HCT116 (cell line): Measurements from ENCODE around the gene SYT4. TPM values are rescaled to one million over a fixed set of nuclear protein-coding genes. Genes with fewer than 3 reads are reported as not detected.

Source experiments
- ATAC-seq: fragments of 200-7000 bp; cut with Tn5 transposase; 2 replicates; pipeline ENCODE4 v1.9.1; 2020; ENCODE audit warnings: mild to moderate bottlenecking, moderate library complexity
- BruUV-seq: library from RNA; stranded (reverse); fragments of 400-500 nt; replicated peaks from 2 replicates; lab custom pipeline; 2021; lab: Mats Ljungman, UMichigan
- CTCF ChIA-PET: fragments of 300-600 bp; sonication (Branson Sonifier 250); formaldehyde crosslinking; loops from one replicate; lab custom pipeline; 2021; ENCODE audit warnings: antibody characterized with exemption; lab: Charles Lee
- POLR2A ChIA-PET: fragments of 300-600, 350-600 bp; sonication (Branson Sonifier 250); formaldehyde crosslinking; loops from one replicate; lab custom pipeline; 2021; ENCODE audit warnings: antibody characterized with exemption; lab: Charles Lee
- RAD21 ChIA-PET, 2 experiments: fragments of 300-600 bp; sonication (Branson Sonifier 250); formaldehyde crosslinking; loops; one replicate each; lab custom pipeline; 2023; ENCODE audit warnings: low total read pairs in 2 of 2; ENCODE audit not compliant: uncharacterized antibody in 2 of 2, unreplicated experiment in 2 of 2, low non-redundant PET in 1 of 2; lab: Charles Lee
- DNase-seq: peaks from one replicate; pipeline ENCODE4 v3.0.0-alpha.2; 2010; ENCODE audit warnings: low read depth, low spot score
- H2AFZ ChIP-seq: fragments of 200-600 bp; shearing (Covaris generic), sonication (generic); 2 replicates; pipeline ENCODE4 v1.6.1; 2017; ENCODE audit warnings: low read depth, mixed run types, mixed read lengths, antibody characterized with exemption, low read length; ENCODE audit not compliant: poor library complexity, severe bottlenecking
- H3K27ac ChIP-seq: 2 replicates; pipeline ENCODE4 v1.5.1; 2012; ENCODE audit warnings: low read depth, low read length
- H3K27me3 ChIP-seq: fragments of 200-600 bp; sonication (generic); 2 replicates; pipeline ENCODE4 v1.6.1; 2016; ENCODE audit warnings: mixed run types, low read length, mixed read lengths; ENCODE audit not compliant: insufficient read depth
- H3K36me3 ChIP-seq, 2 experiments: fragments of 200-500 bp in 1 of 2; fragments of 200-600 bp in 1 of 2; sonication (Bioruptor generic) in 1 of 2; sonication (generic) in 1 of 2; 2 replicates each; pipeline versions ENCODE4 v1.5.1 to v1.6.1; 2014 to 2016; ENCODE audit warnings: low read length in 2 of 2, inconsistent platforms in 1 of 2, mixed read lengths in 1 of 2, mixed run types in 1 of 2; ENCODE audit not compliant: insufficient read depth in 2 of 2, control insufficient read depth in 1 of 2
- H3K4me1 ChIP-seq, 2 experiments: fragments of 200-600 bp in 1 of 2; sonication (generic) in 1 of 2; 2 replicates each; pipeline versions ENCODE4 v1.5.1 to v1.6.1; 2012 to 2017; ENCODE audit warnings: low read length in 2 of 2, inconsistent platforms in 1 of 2, mild to moderate bottlenecking in 1 of 2, mixed read lengths in 1 of 2, mixed run types in 1 of 2, moderate library complexity in 1 of 2; ENCODE audit not compliant: insufficient read depth in 2 of 2, control insufficient read depth in 1 of 2
- H3K4me2 ChIP-seq: fragments of 200-600 bp; sonication (generic); 2 replicates; pipeline ENCODE4 v1.6.1; 2017; ENCODE audit warnings: mixed run types, low read length, mixed read lengths
- H3K4me3 ChIP-seq, 2 experiments: fragments of 200-600 bp in 1 of 2; sonication (generic) in 1 of 2; replicated peaks in 1 of 2; 2 replicates each; pipeline ENCODE4 v1.5.1; 2011 to 2016; ENCODE audit warnings: low read length in 2 of 2, control low read depth in 1 of 2, low read depth in 1 of 2, mild to moderate bottlenecking in 1 of 2, mixed read lengths in 1 of 2, mixed run types in 1 of 2
- H3K79me2 ChIP-seq: fragments of 200-600 bp; sonication (generic); 2 replicates; pipeline ENCODE4 v1.6.1; 2017; ENCODE audit warnings: mild to moderate bottlenecking, mixed run types, low read length, moderate library complexity, mixed read lengths; ENCODE audit not compliant: insufficient read depth
- H3K9ac ChIP-seq: fragments of 200-600 bp; sonication (generic); 2 replicates; pipeline ENCODE4 v1.6.1; 2016; ENCODE audit warnings: low read length, mixed read lengths
- H3K9me2 ChIP-seq: fragments of 200-600 bp; sonication (generic), shearing (Covaris generic); 2 replicates; pipeline ENCODE4 v1.6.1; 2017; ENCODE audit warnings: mixed run types, mild to moderate bottlenecking, moderate library complexity; ENCODE audit not compliant: insufficient read depth
- H3K9me3 ChIP-seq, 2 experiments: fragments of 200-500 bp in 1 of 2; fragments of 200-600 bp in 1 of 2; sonication (Bioruptor generic) in 1 of 2; sonication (generic) in 1 of 2; 2 replicates each; pipeline ENCODE4 v1.6.1; 2014 to 2017; ENCODE audit warnings: low read length in 2 of 2, mixed read lengths in 2 of 2, inconsistent platforms in 1 of 2, low read depth in 1 of 2, mild to moderate bottlenecking in 1 of 2, mixed run types in 1 of 2, moderate library complexity in 1 of 2; ENCODE audit not compliant: control insufficient read depth in 1 of 2, insufficient read depth in 1 of 2
- H4K20me1 ChIP-seq: fragments of 200-600 bp; sonication (generic), shearing (Covaris generic); 2 replicates; pipeline ENCODE4 v1.6.1; 2017; ENCODE audit warnings: mixed run types, mild to moderate bottlenecking, moderate library complexity; ENCODE audit not compliant: insufficient read depth
- ATF3 ChIP-seq: IDR thresholded peaks from 2 replicates; pipeline ENCODE4 v1.6.1; 2012
- CBX3 ChIP-seq: IDR thresholded peaks from 2 replicates; pipeline ENCODE4 v1.6.1; 2012; ENCODE audit warnings: low read depth
- CEBPB ChIP-seq: IDR thresholded peaks from 2 replicates; pipeline ENCODE4 v1.6.1; 2012; ENCODE audit warnings: low read depth
- EGR1 ChIP-seq: IDR thresholded peaks from 2 replicates; pipeline ENCODE4 v1.6.1; 2012; ENCODE audit warnings: low read depth
- EZH2 ChIP-seq: fragments of 200-600 bp; sonication (generic); IDR thresholded peaks from 2 replicates; pipeline ENCODE4 v1.6.1; 2017; ENCODE audit warnings: antibody characterized with exemption, mixed run types
- EZH2phosphoT487 ChIP-seq: fragments of 200-600 bp; IDR thresholded peaks from 2 replicates; pipeline ENCODE4 v1.6.1; 2018; ENCODE audit warnings: antibody characterized with exemption, borderline replicate concordance
- FOSL1 ChIP-seq: IDR thresholded peaks from 2 replicates; pipeline ENCODE4 v1.6.1; 2012; ENCODE audit warnings: low read depth
- JUND ChIP-seq: IDR thresholded peaks from 2 replicates; pipeline ENCODE4 v1.6.1; 2012
- MAX ChIP-seq: IDR thresholded peaks from 2 replicates; pipeline ENCODE4 v1.6.1; 2012
- POLR2AphosphoS5 ChIP-seq: IDR thresholded peaks from 2 replicates; pipeline ENCODE4 v1.6.1; 2011; ENCODE audit warnings: mild to moderate bottlenecking, low read depth, low read length, moderate library complexity
- REST ChIP-seq: IDR thresholded peaks from 2 replicates; pipeline ENCODE4 v1.6.1; 2012; ENCODE audit warnings: low read depth
- SIN3A ChIP-seq: IDR thresholded peaks from 2 replicates; pipeline ENCODE4 v1.6.1; 2012; ENCODE audit warnings: low read depth
- SP1 ChIP-seq: IDR thresholded peaks from 2 replicates; pipeline ENCODE4 v1.6.1; 2012; ENCODE audit warnings: low read depth
- SRF ChIP-seq: IDR thresholded peaks from 2 replicates; pipeline ENCODE4 v1.6.1; 2012; ENCODE audit warnings: low read depth
- TCF7L2 ChIP-seq: IDR thresholded peaks from 2 replicates; pipeline ENCODE4 v1.7.0; 2011; ENCODE audit warnings: borderline replicate concordance, inconsistent platforms; ENCODE audit not compliant: insufficient read depth, insufficient read length; ENCODE audit errors: extremely low read depth
- YY1 ChIP-seq: IDR thresholded peaks from 2 replicates; pipeline ENCODE4 v1.6.1; 2011; ENCODE audit warnings: low read length, low read depth, moderate library complexity, mild to moderate bottlenecking; ENCODE audit not compliant: insufficient replicate concordance; ENCODE audit errors: extremely low read depth
- ZFX ChIP-seq: fragments of 450-650 bp; IDR thresholded peaks from 2 replicates; pipeline ENCODE4 v1.6.1; 2017
- ZNF274 ChIP-seq: fragments of 200-500 bp; sonication (Bioruptor generic); IDR thresholded peaks from 2 replicates; pipeline ENCODE4 v1.6.1; 2014; ENCODE audit warnings: mild to moderate bottlenecking, low read depth, low read length, inconsistent platforms
- intact Hi-C: fragments of 100-400 bp; cut with micrococcal nuclease; formaldehyde crosslinking; loops from 2 replicates; pipeline ENCODE4 v1.10.0; 2022
- total RNA-seq: library from RNA; stranded (reverse); gene quantifications from one replicate; pipeline ENCODE4 v1.2.1, GENCODE V29; 2021; ENCODE audit not compliant: unreplicated experiment
- TF ChIP-seq, protein P1 (sequence below): IDR thresholded peaks from 2 replicates; pipeline ENCODE4 v1.6.1; 2011; ENCODE audit warnings: mild to moderate bottlenecking, low read length, moderate library complexity; ENCODE audit not compliant: insufficient replicate concordance; ENCODE audit errors: extremely low read depth
- TF ChIP-seq, protein P2 (sequence below), 3 experiments: fragments of 200-600 bp in 1 of 3; sonication (generic) in 1 of 3; IDR thresholded peaks in 2 of 3; conservative IDR thresholded peaks in 1 of 3; 2 replicates each; pipeline ENCODE4 v1.5.1; 2012 to 2017; ENCODE audit warnings: low read depth in 2 of 3, low read length in 2 of 3, antibody characterized with exemption in 1 of 3, borderline replicate concordance in 1 of 3, control low read depth in 1 of 3, mild to moderate bottlenecking in 1 of 3, mixed read lengths in 1 of 3, mixed run types in 1 of 3, moderate library complexity in 1 of 3; ENCODE audit not compliant: insufficient read depth in 1 of 3

The SYT4 gene
- total RNA-seq, 1 experiment from 2014 or later = not detected

DNA sequence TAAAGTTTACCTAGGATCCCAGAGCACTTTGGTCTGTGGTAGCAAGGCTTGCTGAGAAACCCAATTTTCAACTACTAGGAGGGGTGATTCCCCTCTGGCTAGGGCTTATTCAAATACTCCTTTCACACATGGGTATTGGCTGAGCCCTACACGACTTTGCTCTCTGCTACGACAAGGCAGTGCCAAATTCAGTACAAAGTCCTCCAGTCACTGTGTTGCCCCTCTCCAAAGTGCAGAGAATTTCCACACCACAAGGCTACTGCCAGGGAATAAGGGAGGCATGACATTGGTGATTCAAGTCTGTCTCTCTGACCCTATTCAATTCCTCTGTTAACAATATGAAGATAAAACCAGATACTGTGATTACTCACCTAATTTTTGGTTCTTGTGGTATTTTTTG, 38.9 kb downstream of the SYT4 start:
- CTCF ChIA-PET = no interaction called here
- ATAC-seq = no peak
- H3K36me3 ChIP-seq = no peaks in the 10 kb centered on the region; a peak in 1 of 4 replicates
- BruUV-seq = no TSS peak
- no peak overlapping the region for H3K4me2 ChIP-seq
- intact Hi-C loops = no loop called here
- no peak overlapping the region for H3K4me3 ChIP-seq
- H3K79me2 ChIP-seq = no peaks in the 10 kb centered on the region
- no peaks in the 10 kb centered on the region for H3K27me3 ChIP-seq
- no peak overlapping the region for H2AFZ ChIP-seq
- H3K27ac ChIP-seq = no peak overlapping the region
- H3K4me1 ChIP-seq = no peaks in the 10 kb centered on the region
- no peaks in the 10 kb centered on the region for H4K20me1 ChIP-seq
- RAD21 ChIA-PET = no interaction called here
- H3K9ac ChIP-seq = no peak overlapping the region
- TF ChIP-seq JUND (no peak), ZFX (no peak), CEBPB (no peak), EZH2 (no peak), FOSL1 (no peak), SIN3A (no peak), POLR2AphosphoS5 (no peak), ZNF274 (no peak), TCF7L2 (no peak), YY1 (no peak), EZH2phosphoT487 (no peak), MAX (no peak), EGR1 (no peak), REST (no peak), SP1 (no peak), ATF3 (no peak), CBX3 (no peak), SRF (no peak)
- TF ChIP-seq, protein P1, sequence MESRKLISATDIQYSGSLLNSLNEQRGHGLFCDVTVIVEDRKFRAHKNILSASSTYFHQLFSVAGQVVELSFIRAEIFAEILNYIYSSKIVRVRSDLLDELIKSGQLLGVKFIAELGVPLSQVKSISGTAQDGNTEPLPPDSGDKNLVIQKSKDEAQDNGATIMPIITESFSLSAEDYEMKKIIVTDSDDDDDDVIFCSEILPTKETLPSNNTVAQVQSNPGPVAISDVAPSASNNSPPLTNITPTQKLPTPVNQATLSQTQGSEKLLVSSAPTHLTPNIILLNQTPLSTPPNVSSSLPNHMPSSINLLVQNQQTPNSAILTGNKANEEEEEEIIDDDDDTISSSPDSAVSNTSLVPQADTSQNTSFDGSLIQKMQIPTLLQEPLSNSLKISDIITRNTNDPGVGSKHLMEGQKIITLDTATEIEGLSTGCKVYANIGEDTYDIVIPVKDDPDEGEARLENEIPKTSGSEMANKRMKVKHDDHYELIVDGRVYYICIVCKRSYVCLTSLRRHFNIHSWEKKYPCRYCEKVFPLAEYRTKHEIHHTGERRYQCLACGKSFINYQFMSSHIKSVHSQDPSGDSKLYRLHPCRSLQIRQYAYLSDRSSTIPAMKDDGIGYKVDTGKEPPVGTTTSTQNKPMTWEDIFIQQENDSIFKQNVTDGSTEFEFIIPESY = no peak
- TF ChIP-seq, protein P2, sequence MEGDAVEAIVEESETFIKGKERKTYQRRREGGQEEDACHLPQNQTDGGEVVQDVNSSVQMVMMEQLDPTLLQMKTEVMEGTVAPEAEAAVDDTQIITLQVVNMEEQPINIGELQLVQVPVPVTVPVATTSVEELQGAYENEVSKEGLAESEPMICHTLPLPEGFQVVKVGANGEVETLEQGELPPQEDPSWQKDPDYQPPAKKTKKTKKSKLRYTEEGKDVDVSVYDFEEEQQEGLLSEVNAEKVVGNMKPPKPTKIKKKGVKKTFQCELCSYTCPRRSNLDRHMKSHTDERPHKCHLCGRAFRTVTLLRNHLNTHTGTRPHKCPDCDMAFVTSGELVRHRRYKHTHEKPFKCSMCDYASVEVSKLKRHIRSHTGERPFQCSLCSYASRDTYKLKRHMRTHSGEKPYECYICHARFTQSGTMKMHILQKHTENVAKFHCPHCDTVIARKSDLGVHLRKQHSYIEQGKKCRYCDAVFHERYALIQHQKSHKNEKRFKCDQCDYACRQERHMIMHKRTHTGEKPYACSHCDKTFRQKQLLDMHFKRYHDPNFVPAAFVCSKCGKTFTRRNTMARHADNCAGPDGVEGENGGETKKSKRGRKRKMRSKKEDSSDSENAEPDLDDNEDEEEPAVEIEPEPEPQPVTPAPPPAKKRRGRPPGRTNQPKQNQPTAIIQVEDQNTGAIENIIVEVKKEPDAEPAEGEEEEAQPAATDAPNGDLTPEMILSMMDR (IDR thresholded peaks at IDR 0.05 in 2 of 3, conservative IDR thresholded peaks at IDR 0.05 in 1 of 3; ENCODE audit: borderline replicate concordance in 1 of 3, insufficient read depth in 1 of 3, low read depth in 2 of 3, low read length in 2 of 3) = no peak
- DNase-seq = no peak
- POLR2A ChIA-PET = no interaction called here
- no peaks in the 10 kb centered on the region for H3K9me2 ChIP-seq
- H3K9me3 ChIP-seq = peaks cover 4 to 22% of the 10 kb centered on the region in 2 experiments; a peak in 2 of 4 replicates
